H9 (cell line): ENCODE data around the gene SLAMF1. TPM values are rescaled to one million over a fixed set of nuclear protein-coding genes. Genes with fewer than 3 reads are reported as not detected.

Source experiments
- DNase-seq: peaks from one replicate; pipeline ENCODE4 v3.0.0-alpha.2; 2017
- H2AFZ ChIP-seq: one replicate; pipeline ENCODE4 v1.6.1; 2013; ENCODE audit warnings: mild to moderate bottlenecking, low read length, control low read depth, moderate library complexity
- H2AK5ac ChIP-seq: 2 replicates; pipeline ENCODE4 v1.6.1; 2013; ENCODE audit warnings: low read length, control low read depth, mixed read lengths; ENCODE audit not compliant: insufficient read length
- H2BK120ac ChIP-seq: one replicate; pipeline ENCODE4 v1.6.1; 2013; ENCODE audit warnings: low read depth, mild to moderate bottlenecking, low read length, control low read depth, inconsistent platforms; ENCODE audit not compliant: poor library complexity, severe bottlenecking
- H2BK12ac ChIP-seq: 2 replicates; pipeline ENCODE4 v1.6.1; 2013; ENCODE audit warnings: low read length, control low read depth, mixed read lengths, low read depth; ENCODE audit not compliant: insufficient read length
- H2BK15ac ChIP-seq: 2 replicates; pipeline ENCODE4 v1.6.1; 2013; ENCODE audit warnings: low read depth, low read length, control low read depth
- H2BK20ac ChIP-seq: one replicate; pipeline ENCODE4 v1.6.1; 2013; ENCODE audit warnings: low read depth, mild to moderate bottlenecking, low read length, control low read depth, inconsistent platforms; ENCODE audit not compliant: poor library complexity, severe bottlenecking
- H2BK5ac ChIP-seq: 2 replicates; pipeline ENCODE4 v1.6.1; 2013; ENCODE audit warnings: low read length, control low read depth, mixed read lengths; ENCODE audit not compliant: insufficient read length
- H3K14ac ChIP-seq: 2 replicates; pipeline ENCODE4 v1.6.1; 2013; ENCODE audit warnings: low read length, control low read depth; ENCODE audit not compliant: insufficient read depth
- H3K18ac ChIP-seq: 2 replicates; pipeline ENCODE4 v1.6.1; 2013; ENCODE audit warnings: low read depth, mild to moderate bottlenecking, mixed read lengths, low read length, control low read depth; ENCODE audit not compliant: insufficient read length
- H3K23ac ChIP-seq: 2 replicates; pipeline ENCODE4 v1.6.1; 2013; ENCODE audit warnings: low read length, control low read depth, mixed read lengths, low read depth; ENCODE audit not compliant: insufficient read length
- H3K23me2 ChIP-seq: 2 replicates; pipeline ENCODE4 v1.6.1; 2013; ENCODE audit warnings: low read depth, mild to moderate bottlenecking, mixed read lengths, low read length, control low read depth; ENCODE audit not compliant: insufficient read length, poor library complexity, severe bottlenecking
- H3K27ac ChIP-seq: 2 replicates; pipeline ENCODE4 v1.5.1; 2013; ENCODE audit warnings: low read length, control low read depth, mixed read lengths, low read depth; ENCODE audit not compliant: insufficient read length
- H3K27me3 ChIP-seq: 2 replicates; pipeline ENCODE4 v1.6.1; 2013; ENCODE audit warnings: low read length, control low read depth, inconsistent platforms; ENCODE audit not compliant: insufficient read depth
- H3K4ac ChIP-seq: 2 replicates; pipeline ENCODE4 v1.6.1; 2013; ENCODE audit warnings: low read depth, mild to moderate bottlenecking, control low read depth, inconsistent platforms, low read length, moderate library complexity
- H3K4me1 ChIP-seq: 2 replicates; pipeline ENCODE4 v1.6.1; 2013; ENCODE audit warnings: low read length, control low read depth, inconsistent platforms; ENCODE audit not compliant: insufficient read depth
- H3K4me2 ChIP-seq: 2 replicates; pipeline ENCODE4 v1.6.1; 2013; ENCODE audit warnings: low read length, control low read depth, mixed read lengths; ENCODE audit not compliant: insufficient read length, insufficient read depth
- H3K56ac ChIP-seq: 2 replicates; pipeline ENCODE4 v1.6.1; 2013; ENCODE audit warnings: low read depth, mild to moderate bottlenecking, mixed read lengths, low read length, control low read depth; ENCODE audit not compliant: insufficient read length
- H3K79me1 ChIP-seq: 2 replicates; pipeline ENCODE4 v1.6.1; 2013; ENCODE audit warnings: low read depth, mild to moderate bottlenecking, moderate library complexity, low read length, control low read depth, inconsistent platforms; ENCODE audit not compliant: insufficient read depth, poor library complexity, severe bottlenecking
- H3K79me2 ChIP-seq: 2 replicates; pipeline ENCODE4 v1.6.1; 2013; ENCODE audit warnings: low read length, control low read depth, inconsistent platforms; ENCODE audit not compliant: insufficient read depth
- H3K9ac ChIP-seq: 2 replicates; pipeline ENCODE4 v1.6.1; 2013; ENCODE audit warnings: low read length, control low read depth, mixed read lengths; ENCODE audit not compliant: insufficient read length; ENCODE audit errors: extremely low read depth
- H3K9me3 ChIP-seq: one replicate; pipeline ENCODE4 v1.6.1; 2013; ENCODE audit warnings: low read depth, low read length, inconsistent platforms; ENCODE audit not compliant: control insufficient read depth
- H3T11ph ChIP-seq: one replicate; pipeline ENCODE4 v1.6.1; 2013; ENCODE audit warnings: mild to moderate bottlenecking, low read length, control low read depth, inconsistent platforms
- H4K20me1 ChIP-seq: one replicate; pipeline ENCODE4 v1.6.1; 2013; ENCODE audit not compliant: control insufficient read depth, insufficient read length, insufficient read depth
- H4K5ac ChIP-seq: 2 replicates; pipeline ENCODE4 v1.6.1; 2013; ENCODE audit warnings: low read depth, mild to moderate bottlenecking, mixed read lengths, low read length, control low read depth; ENCODE audit not compliant: insufficient read length
- H4K8ac ChIP-seq: replicated peaks from 2 replicates; pipeline ENCODE4 v1.6.1; 2013; ENCODE audit warnings: low read length, control low read depth, mixed read lengths, low read depth; ENCODE audit not compliant: insufficient read length
- H4K91ac ChIP-seq: 2 replicates; pipeline ENCODE4 v1.6.1; 2013; ENCODE audit warnings: low read depth, mild to moderate bottlenecking, moderate library complexity, mixed read lengths, low read length, control low read depth; ENCODE audit not compliant: insufficient read length
- H3K27ac Mint-ChIP-seq, 3 experiments: 2 replicates in 2 of 3; 3 replicates in 1 of 3; pipeline ENCODE4 v1.8.0; 2020 to 2021; ENCODE audit warnings: mixed read lengths in 3 of 3, mild to moderate bottlenecking in 1 of 3, moderate library complexity in 1 of 3
- H3K27me3 Mint-ChIP-seq: 2 replicates; pipeline ENCODE4 v1.8.0; 2021; ENCODE audit warnings: low read depth, mild to moderate bottlenecking, moderate library complexity, mixed read lengths
- H3K36me3 Mint-ChIP-seq, 3 experiments: 2 replicates in 2 of 3; 3 replicates in 1 of 3; pipeline ENCODE4 v1.8.0; 2020 to 2021; ENCODE audit warnings: low read depth in 3 of 3, mixed read lengths in 3 of 3; ENCODE audit not compliant: insufficient read depth in 1 of 3
- H3K4me1 Mint-ChIP-seq, 2 experiments: 2 replicates each; pipeline ENCODE4 v1.8.0; 2020; ENCODE audit warnings: mixed read lengths in 2 of 2
- H3K4me3 Mint-ChIP-seq, 2 experiments: 2 replicates in 1 of 2; 3 replicates in 1 of 2; pipeline ENCODE4 v1.8.0; 2020 to 2021; ENCODE audit warnings: mild to moderate bottlenecking in 2 of 2, mixed read lengths in 2 of 2, moderate library complexity in 1 of 2
- H3K9me3 Mint-ChIP-seq, 2 experiments: 2 replicates in 1 of 2; 3 replicates in 1 of 2; pipeline ENCODE4 v1.8.0; 2020; ENCODE audit warnings: mild to moderate bottlenecking in 2 of 2, mixed read lengths in 2 of 2, moderate library complexity in 1 of 2
- WGBS: extraction: QIAGEN DNeasy Blood & Tissue Kit; methylation state at CpG from one replicate; pipeline ENCODE4 v1.1.7; 2013; ENCODE audit warnings: missing lambda C conversion rate, low lambda C conversion rate, mixed read lengths; ENCODE audit not compliant: insufficient read length; ENCODE audit errors: extremely low coverage; 5-methylcytosine and 5-hydroxymethylcytosine counted together
- total RNA-seq: library from RNA; stranded (reverse); gene quantifications from 2 replicates; pipeline ENCODE4 v1.2.1, GENCODE V29; 2021
- TF ChIP-seq, protein P1 (sequence below): fragments of 200-600 bp; sonication (generic); conservative IDR thresholded peaks from 3 replicates; pipeline ENCODE4 v1.8.0; 2021; ENCODE audit warnings: antibody characterized with exemption, mild to moderate bottlenecking

Gene SLAMF1
- total RNA-seq, 1 experiment from 2014 or later, result not detected

DNA sequence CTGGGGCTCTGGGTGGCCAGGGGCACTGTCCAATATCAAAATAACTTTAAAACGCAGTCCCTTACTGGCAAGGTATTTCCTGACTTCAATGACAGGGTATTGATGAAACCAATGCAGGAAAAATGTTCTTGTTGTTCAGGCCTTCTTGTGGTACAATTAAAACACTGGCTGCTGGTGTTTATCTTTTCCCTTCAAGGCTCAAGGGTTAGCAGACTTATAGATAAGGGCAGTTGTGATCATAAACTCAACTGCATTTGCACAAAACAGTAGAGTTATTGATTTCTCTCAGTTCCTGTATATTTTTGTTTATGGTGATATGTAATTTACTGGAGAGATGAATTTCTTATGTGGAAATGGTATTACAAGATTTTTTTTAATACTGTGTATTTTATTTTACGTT is 64.9 kb downstream of the SLAMF1 start:
- Histone ChIP-seq H2AFZ (no peak overlapping the region), H3K56ac (no peak overlapping the region), H2BK120ac (no peak overlapping the region), H4K5ac (no peak overlapping the region), H3K4ac (no peak overlapping the region), H3K9me3 (no peaks in the 10 kb centered on the region), H3K23ac (no peak overlapping the region), H3K18ac (no peak overlapping the region), H3K27me3 (no peaks in the 10 kb centered on the region), H3K79me1 (no peaks in the 10 kb centered on the region), H3K4me1 (no peaks in the 10 kb centered on the region), H3K14ac (no peak overlapping the region), H3T11ph (no peak overlapping the region), H4K20me1 (no peaks in the 10 kb centered on the region), H2BK5ac (no peak overlapping the region), H3K4me2 (no peak overlapping the region), H2BK20ac (no peak overlapping the region), H3K23me2 (no peaks in the 10 kb centered on the region), H4K91ac (no peak overlapping the region), H4K8ac (no peak overlapping the region), H3K79me2 (no peaks in the 10 kb centered on the region), H2BK12ac (no peak overlapping the region), H3K9ac (no peak overlapping the region), H2AK5ac (no peak overlapping the region), H3K27ac (no peak overlapping the region), H2BK15ac (no peak overlapping the region)
- DNase-seq, result no peak
- Mint-ChIP-seq H3K9me3 (peaks cover 0 to 10% of the 10 kb centered on the region in 2 experiments; a peak in 4 of 5 replicates), H3K36me3 (no peaks in the 10 kb centered on the region), H3K27me3 (no peaks in the 10 kb centered on the region; the same call in 1 of the 2 replicates), H3K27ac (no peak overlapping the region), H3K4me3 (no peak overlapping the region), H3K4me1 (no peaks in the 10 kb centered on the region)
- no CpG with 5 or more reads among the region's 2 CpGs for WGBS
- TF ChIP-seq, protein P1, sequence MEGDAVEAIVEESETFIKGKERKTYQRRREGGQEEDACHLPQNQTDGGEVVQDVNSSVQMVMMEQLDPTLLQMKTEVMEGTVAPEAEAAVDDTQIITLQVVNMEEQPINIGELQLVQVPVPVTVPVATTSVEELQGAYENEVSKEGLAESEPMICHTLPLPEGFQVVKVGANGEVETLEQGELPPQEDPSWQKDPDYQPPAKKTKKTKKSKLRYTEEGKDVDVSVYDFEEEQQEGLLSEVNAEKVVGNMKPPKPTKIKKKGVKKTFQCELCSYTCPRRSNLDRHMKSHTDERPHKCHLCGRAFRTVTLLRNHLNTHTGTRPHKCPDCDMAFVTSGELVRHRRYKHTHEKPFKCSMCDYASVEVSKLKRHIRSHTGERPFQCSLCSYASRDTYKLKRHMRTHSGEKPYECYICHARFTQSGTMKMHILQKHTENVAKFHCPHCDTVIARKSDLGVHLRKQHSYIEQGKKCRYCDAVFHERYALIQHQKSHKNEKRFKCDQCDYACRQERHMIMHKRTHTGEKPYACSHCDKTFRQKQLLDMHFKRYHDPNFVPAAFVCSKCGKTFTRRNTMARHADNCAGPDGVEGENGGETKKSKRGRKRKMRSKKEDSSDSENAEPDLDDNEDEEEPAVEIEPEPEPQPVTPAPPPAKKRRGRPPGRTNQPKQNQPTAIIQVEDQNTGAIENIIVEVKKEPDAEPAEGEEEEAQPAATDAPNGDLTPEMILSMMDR, result no peak
